Measurements from ENCODE around the gene NT5C3B.

- TF ChIP-seq CTCF (IDR thresholded peaks at IDR 0.05) (no peak), EZH2 (IDR thresholded peaks at IDR 0.05; ENCODE audit: borderline replicate concordance, insufficient read depth, low read depth, low read length, poor library complexity, severe bottlenecking) (no peak)
Observed at GRCh38 chr17:41844971-41845370, 8.9 kb upstream of the NT5C3B start.
